Measurements from ENCODE around the gene SLC13A3. TPM values are rescaled to one million over a fixed set of nuclear protein-coding genes. Genes with fewer than 3 reads are reported as not detected.

The SLC13A3 gene
- total and polyA plus RNA-seq, 4 donors = 1.5 to 10.7 (median 8.3) TPM

GRCh38 chr20:46683011-46683667, 31.9 kb upstream of the SLC13A3 start:
- TF ChIP-seq TAF1 (conservative IDR thresholded peaks at IDR 0.05) (no peak), ATF3 (IDR thresholded peaks at IDR 0.05) (no peak), FOXA2 (IDR thresholded peaks at IDR 0.05) (no peak)
- Histone ChIP-seq H3K9me3 (ENCODE audit: control insufficient read depth in 4 of 4, low read length in 3 of 4) (no peaks in the 10 kb centered on the region), H3K4me1 (ENCODE audit: control insufficient read depth in 4 of 4, insufficient read depth in 4 of 4, low read length in 3 of 4) (peaks cover 6 to 37% (median 21%) of the 10 kb centered on the region in 4 donors), H3K4me3 (ENCODE audit: low read depth in 1 of 3, low read length in 3 of 3) (peak overlapping the region in 2 of 3 donors; percentile 40 to 49), H3K27me3 (ENCODE audit: control insufficient read depth in 4 of 4, insufficient read depth in 4 of 4, low read length in 3 of 4) (no peaks in the 10 kb centered on the region), H3K9ac (ENCODE audit: low read depth in 1 of 2, low read length in 2 of 2) (no peak overlapping the region), H3K27ac (ENCODE audit: low read depth in 1 of 2, low read length in 2 of 2) (no peak overlapping the region), H3K36me3 (ENCODE audit: control insufficient read depth in 4 of 4, insufficient read depth in 3 of 4, low read depth in 1 of 4, low read length in 3 of 4) (peaks cover 0 to 7% (median 4%) of the 10 kb centered on the region in 4 donors)
- WGBS = 60% methylated on average over 12 of the region's 12 CpGs
- no peak for DNase-seq (ENCODE audit: low spot score)

GRCh38 chr20:46682063-46682821, 31.0 kb upstream of the SLC13A3 start:
- H3K27ac ChIP-seq (ENCODE audit: low read depth in 1 of 2, low read length in 2 of 2) = no peak overlapping the region
- no peak overlapping the region for H3K9ac ChIP-seq (ENCODE audit: low read depth in 1 of 2, low read length in 2 of 2)
- H3K4me3 ChIP-seq (ENCODE audit: low read depth in 1 of 3, low read length in 3 of 3) = no peak overlapping the region
- TF ChIP-seq MAX (IDR thresholded peaks at IDR 0.05) (no peak), NR2F2 (IDR thresholded peaks at IDR 0.05) (no peak), HNF4G (IDR thresholded peaks at IDR 0.05) (no peak), REST (IDR thresholded peaks at IDR 0.05) (no peak), FOXA1 (IDR thresholded peaks at IDR 0.05) (no peak), CTCF (IDR thresholded peaks at IDR 0.05; ENCODE audit: low read depth, low read length, missing input control) (no peak)
- no peaks in the 10 kb centered on the region for H3K27me3 ChIP-seq (ENCODE audit: control insufficient read depth in 4 of 4, insufficient read depth in 4 of 4, low read length in 3 of 4)
- H3K9me3 ChIP-seq (ENCODE audit: control insufficient read depth in 4 of 4, low read length in 3 of 4) = no peaks in the 10 kb centered on the region
- peaks cover 0 to 7% (median 4%) of the 10 kb centered on the region in 4 donors for H3K36me3 ChIP-seq (ENCODE audit: control insufficient read depth in 4 of 4, insufficient read depth in 3 of 4, low read depth in 1 of 4, low read length in 3 of 4)
- peaks cover 6 to 30% (median 17%) of the 10 kb centered on the region in 4 donors for H3K4me1 ChIP-seq (ENCODE audit: control insufficient read depth in 4 of 4, insufficient read depth in 4 of 4, low read length in 3 of 4)
- no peak for DNase-seq (ENCODE audit: low spot score)
- 88% methylated on average over 9 of the region's 9 CpGs for WGBS

All from liver (tissue), 9 donors.